MM.1S (cell line): ENCODE results near the gene NRG3.

Experiments
- EZH2 ChIP-seq: fragments of 300-600 bp; sonication (generic); optimal IDR thresholded peaks from 2 replicates; pipeline ENCODE3; 2017; ENCODE audit warnings: low read depth, mild to moderate bottlenecking, antibody characterized with exemption, low read length, mixed read lengths
- EZH2phosphoT487 ChIP-seq: fragments of 300-600 bp; sonication (generic); IDR thresholded peaks from 2 replicates; pipeline ENCODE4 v1.6.1; 2018; ENCODE audit warnings: antibody characterized with exemption, low read length
- TF ChIP-seq, protein P1 (sequence below): fragments of 300-600 bp; sonication (generic); IDR thresholded peaks from 2 replicates; pipeline ENCODE4 v1.5.1; 2016; ENCODE audit warnings: antibody characterized with exemption, low read length, mixed read lengths

DNA sequence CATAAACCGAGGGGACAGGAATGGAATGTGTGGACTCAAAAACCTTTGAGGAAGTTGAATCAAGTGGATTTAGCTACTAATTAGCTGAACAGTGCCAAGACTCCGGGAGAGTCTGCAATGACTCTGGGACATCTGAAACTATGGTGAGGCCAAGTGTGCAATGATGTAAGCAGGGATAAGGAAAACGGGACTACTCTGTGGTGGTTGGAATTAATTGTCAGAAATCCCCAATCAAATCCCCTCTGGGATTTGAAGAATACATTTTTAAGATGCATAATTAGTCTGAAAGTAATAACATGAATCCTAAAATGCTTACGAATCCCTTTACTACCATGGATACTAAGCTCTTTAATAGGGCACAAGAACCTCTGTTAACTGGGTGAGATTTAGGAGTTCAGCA is 602.8 kb downstream of the NRG3 start:
- TF ChIP-seq, protein P1, sequence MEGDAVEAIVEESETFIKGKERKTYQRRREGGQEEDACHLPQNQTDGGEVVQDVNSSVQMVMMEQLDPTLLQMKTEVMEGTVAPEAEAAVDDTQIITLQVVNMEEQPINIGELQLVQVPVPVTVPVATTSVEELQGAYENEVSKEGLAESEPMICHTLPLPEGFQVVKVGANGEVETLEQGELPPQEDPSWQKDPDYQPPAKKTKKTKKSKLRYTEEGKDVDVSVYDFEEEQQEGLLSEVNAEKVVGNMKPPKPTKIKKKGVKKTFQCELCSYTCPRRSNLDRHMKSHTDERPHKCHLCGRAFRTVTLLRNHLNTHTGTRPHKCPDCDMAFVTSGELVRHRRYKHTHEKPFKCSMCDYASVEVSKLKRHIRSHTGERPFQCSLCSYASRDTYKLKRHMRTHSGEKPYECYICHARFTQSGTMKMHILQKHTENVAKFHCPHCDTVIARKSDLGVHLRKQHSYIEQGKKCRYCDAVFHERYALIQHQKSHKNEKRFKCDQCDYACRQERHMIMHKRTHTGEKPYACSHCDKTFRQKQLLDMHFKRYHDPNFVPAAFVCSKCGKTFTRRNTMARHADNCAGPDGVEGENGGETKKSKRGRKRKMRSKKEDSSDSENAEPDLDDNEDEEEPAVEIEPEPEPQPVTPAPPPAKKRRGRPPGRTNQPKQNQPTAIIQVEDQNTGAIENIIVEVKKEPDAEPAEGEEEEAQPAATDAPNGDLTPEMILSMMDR, result no peak
- no peak for TF ChIP-seq EZH2phosphoT487
- no peak for TF ChIP-seq EZH2
